HT1080 (cell line): ENCODE data around the gene MAMLD1. TPM values are rescaled to one million over a fixed set of nuclear protein-coding genes. Genes with fewer than 3 reads are reported as not detected.

Experiments
- DNase-seq: peaks from one replicate; pipeline ENCODE4 v3.0.0-alpha.2; 2015; ENCODE audit warnings: low read depth
- total RNA-seq: library from RNA; depleted of rRNA; stranded (reverse); fragments of >200 nt; shearing (Covaris generic); gene quantifications from 2 replicates; pipeline ENCODE4 v1.2.3, GENCODE V29; 2014

The MAMLD1 gene
- total RNA-seq, 1 experiment from 2014 or later = 3.0 TPM

DNA sequence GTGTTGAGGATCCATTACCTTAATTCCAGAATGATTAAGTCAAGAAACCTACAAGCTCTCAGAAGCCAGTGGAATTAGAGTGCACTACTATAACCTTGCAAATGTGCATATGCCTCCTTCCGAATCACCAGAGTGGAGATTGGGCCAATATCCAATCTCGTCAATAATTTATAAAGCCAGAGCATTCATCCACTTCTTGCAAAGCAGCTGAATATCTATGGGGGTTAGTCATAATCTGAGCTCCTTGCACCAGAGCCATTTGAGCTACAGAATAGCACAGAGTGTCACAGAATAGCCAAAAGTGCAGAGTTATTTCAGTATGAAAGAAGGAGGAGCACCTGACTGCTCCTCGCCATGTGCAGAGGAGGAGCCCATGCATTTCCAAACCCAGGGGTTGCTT is 136.1 kb downstream of the MAMLD1 start:
- DNase-seq = no peak

DNA sequence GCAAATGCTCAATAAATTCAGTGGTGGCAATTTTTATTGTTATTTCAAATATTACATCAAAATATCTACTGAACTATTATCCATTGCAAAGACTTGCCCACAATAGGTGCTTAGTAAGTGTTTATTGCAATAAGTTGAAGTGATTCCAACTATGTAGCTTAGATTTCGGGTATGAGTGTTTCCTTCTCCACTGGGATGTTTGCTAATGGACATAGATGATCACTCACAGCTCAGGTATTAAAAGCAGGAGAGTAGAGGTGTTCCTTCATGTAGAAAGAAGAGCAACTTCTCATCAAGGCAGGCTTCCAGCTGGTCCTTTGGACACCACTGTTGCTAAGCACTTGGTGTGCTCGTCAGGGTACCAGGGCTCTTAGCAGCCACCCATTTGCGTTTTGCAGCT is 139.0 kb downstream of the MAMLD1 start:
- DNase-seq = no peak

DNA sequence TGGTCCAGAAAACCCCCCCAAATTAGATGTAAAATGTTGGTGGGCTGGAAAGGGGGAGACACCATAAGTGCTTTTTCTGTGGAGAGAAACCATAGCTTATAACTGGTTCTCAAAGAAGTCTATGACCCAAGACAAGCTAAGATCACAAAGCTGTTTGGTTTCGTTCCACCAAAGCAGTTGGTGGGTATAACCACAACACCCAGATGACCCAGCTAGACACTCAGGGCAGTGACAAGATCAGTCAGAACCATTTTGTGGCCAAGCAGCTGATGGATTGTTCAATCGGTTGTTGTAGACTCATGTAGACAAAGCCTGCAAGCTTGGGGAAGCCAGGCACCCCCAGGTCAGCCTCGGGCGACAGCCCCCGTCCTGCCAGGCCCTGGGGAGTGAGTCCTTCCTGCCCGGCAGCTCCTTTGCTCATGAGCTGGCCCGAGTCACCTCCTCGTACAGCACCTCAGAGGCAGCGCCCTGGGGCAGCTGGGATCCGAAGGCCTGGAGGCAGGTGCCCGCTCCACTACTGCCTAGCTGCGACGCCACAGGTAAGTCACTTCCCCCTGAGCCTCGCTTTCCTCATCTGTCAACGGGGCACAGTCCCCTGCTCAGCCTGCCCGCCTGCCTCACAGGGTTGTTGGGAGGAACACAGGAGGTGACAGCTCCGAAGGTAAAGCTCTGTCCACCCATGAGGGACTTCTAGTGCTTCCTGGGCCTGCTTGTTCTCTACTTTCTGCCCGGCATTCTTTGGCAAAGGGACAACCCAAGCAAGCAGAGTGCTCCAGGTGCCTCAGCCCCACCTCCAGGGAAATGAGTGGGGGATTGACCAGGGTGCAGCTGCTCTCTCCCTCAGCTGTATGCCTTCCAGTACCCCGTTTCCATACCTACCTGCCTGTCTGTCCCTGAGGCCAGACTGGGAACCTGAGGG is 140.1 kb downstream of the MAMLD1 start:
- DNase-seq = no peak

DNA sequence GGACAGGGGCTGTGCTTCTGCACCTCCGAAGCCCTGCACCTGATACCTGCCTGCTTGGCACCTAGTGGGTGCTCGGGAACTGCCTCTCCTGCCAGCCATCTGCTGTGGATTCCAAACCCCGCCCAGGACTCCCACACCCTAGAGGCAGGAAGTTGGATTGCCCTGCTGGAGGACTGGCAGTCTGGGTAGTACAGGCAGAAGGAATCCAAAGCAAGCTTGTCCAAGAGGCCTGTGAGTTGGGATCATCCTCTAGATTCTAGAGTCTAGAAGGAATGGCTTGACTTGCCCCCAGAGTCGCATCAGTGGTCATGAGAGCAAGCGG is 140.7 kb downstream of the MAMLD1 start:
- no peak for DNase-seq

DNA sequence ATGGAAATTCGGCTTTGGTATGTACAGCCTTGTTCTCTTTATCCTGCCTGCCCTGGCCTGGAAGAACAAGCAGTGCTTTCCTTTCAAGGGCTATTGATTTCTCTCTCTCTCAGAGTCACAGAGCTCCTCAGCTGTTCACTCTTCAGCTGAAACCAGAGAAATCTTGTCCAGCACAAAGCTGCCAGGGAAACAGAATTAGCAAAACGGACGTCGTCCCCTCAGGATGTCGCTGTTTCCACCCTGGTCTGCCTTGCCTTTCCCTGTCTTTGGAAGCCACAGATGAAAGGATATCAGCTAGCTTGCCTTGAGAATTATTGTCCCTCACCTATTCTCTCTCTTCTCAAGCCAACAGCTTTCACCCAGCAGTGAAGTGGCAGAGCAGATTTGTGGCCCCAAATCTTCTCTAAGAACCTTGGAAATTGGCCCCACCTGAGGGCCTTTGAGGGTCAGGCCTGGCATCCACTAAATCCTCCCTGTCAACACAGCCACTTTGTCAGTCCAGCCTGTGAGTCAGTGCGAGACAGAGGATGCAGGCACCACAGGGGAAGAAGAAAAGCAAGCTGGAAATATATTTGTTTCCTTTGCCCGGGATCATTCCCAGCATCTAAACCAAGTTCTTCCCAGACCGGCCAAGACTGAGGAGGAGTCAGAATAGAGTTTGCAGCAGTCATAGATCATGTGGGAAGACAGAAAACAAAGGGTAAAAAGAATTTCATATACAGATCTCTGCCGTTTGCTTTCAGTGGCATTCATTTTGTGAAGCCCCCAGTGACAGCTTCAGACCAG is 141.5 kb downstream of the MAMLD1 start:
- DNase-seq = peak; percentile 77

DNA sequence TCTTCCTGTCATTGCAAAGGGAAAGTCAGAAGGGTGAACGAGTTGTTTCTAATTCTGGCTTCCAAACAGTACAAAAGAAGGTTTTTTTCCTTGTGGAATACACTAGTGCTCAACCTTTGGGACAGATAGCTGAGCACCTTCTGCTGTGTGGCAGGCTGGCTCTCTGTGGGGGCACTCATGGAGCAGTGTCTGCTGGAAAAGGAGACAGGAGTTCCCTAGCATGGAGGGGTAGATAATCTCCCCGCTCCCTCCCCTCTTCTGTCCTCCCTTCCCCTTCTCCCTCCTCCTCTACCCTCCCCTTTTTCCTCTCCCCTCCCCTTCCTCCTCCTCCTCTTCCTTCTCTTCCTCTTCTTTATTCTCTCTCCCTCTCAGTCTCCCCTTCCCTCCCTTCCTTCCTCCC is 142.9 kb downstream of the MAMLD1 start:
- no peak for DNase-seq

DNA sequence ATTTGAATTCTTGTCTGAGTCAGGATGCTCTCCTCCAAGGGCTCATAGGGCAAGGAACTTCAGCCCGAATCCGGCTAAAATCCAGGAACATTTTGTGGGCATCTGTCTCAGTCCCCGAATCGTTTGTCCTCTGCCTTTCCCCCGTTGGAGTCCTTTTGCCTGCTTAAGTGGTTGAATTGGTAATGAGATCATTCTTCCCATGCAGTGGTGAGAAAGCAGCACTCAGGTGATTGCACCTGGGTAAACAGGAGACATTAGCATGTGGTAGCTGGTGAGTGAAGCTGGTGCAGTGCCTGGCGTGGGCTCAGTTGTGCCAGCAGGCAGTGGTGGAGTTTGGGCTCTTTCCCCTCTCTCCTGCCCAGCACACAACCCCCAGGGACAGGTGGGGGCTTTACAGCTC is 143.4 kb downstream of the MAMLD1 start:
- no peak for DNase-seq

DNA sequence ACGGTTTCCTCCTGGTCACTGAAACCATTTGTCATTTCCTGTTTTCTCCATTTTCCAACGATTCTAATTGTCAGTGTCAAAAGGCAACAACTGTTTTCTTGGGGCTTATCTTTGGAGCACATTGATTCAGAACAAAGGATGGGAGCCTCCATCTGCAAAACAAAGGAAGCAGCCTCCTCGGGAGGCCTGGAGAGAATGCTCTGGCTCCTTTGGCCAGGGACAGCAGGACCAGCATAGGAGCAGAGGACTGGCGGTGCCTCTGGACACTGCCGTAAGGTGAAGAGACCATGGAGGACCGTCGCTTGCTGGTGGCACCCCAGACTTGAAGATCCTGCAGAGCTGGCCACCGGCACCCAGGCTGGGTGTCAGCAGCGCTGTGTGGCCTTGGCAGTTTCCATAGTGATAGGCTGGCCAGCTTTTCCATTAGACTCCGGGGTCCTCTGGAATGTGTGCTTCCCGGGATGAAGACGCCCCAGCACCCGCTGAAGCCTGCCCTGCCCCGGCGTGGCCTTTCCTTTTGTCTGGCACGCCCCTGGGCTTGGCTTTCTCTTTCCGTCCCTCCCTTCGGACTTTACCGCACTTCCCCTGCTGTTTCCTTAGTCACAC is 144.2 kb downstream of the MAMLD1 start:
- no peak for DNase-seq

DNA sequence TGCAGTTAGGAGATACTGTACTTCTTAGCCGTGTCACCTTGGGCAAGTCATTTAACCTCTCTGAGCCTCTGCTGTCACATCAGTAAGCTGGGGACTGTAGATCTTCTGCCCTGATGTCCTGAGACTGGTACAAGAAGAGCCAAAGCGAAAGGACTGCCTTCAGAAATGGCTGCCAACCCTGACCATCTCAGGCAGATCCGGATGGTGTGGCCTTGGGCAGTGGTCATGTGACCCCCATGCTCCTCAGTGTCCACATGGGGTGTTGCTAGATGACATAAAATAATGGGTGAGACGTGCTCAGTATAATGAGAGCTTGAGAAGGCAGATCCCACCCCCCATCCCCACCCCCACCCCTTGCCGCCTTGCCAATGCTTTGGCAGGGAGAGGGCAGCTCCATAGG is 144.9 kb downstream of the MAMLD1 start:
- DNase-seq = no peak

DNA sequence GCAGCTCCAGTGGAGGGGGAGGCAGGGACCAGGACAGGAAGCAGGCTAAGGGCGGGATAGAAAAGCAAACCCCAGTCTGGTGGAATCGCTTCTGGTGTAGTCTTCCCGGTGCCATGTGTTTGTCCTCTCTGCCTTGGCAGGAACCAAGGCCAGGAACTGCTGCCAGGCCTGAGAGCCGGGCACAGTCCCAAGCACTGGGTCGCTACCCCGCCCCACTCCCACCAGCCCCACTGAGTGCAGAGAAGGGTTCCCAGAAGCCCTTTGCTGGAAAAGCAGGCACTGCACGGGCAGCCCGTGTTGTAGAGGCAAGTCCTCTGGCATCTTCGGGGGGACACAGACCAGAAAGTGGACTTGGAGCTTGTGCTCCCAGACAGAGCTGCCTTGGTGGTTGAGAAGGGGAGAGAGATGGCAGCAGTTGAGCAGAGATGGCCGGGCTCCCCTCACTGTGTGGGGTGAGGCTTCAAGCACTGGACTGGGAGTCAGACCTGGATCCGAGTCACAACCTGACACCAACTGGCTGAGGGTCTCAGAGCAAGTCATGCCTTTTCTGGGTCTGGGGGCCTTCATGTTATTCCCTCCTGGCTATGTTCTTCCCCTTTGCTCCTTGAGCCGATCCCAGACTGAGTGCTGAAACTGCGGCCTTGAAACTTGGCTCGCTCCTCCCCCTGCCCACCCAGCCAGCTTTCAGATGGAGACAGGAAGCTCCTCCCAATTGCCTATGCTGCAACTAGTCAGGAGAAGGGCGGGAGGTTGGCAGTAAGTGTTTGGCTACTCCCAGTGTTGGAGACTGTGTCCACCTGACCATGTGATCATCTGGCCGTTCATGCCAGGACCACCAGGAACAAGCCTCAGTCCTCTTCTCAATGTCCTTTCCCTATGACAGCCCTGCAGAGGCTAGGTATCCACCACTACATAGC is 145.6 kb downstream of the MAMLD1 start:
- DNase-seq = no peak

DNA sequence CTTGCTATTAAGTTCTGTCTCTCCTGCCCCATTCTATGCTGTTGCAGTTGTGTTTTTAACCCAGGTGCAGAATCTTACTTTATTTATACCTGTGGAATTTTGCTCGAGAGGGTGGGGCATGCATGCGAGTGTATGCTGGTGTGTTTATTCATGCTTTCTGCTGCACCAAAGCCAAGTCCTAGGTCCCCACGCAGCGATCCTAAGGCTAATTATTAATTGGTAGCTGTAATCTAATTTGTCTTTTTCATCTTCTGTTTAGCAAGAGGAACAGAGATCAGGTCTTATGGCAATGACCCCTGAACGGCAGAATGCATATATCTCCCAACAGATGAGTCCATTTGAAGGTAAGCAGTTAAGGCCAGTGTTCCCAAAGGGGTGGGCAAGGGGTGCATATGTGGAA is 146.6 kb downstream of the MAMLD1 start:
- DNase-seq = no peak

DNA sequence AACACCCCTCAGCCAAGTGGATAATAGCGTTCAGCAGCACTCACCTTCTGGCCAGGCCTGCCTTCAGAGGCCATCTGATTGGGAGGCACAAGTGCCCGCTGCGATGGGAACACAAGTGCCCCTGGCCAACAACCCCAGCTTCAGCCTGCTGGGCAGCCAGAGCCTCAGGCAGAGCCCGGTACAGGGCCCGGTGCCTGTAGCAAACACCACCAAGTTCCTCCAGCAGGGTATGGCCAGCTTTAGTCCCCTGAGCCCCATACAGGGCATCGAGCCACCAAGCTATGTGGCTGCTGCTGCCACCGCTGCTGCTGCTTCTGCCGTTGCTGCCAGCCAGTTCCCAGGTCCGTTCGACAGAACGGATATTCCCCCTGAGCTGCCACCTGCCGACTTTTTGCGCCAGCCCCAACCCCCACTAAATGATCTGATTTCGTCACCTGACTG is 149.4 kb downstream of the MAMLD1 start:
- DNase-seq = no peak

DNA sequence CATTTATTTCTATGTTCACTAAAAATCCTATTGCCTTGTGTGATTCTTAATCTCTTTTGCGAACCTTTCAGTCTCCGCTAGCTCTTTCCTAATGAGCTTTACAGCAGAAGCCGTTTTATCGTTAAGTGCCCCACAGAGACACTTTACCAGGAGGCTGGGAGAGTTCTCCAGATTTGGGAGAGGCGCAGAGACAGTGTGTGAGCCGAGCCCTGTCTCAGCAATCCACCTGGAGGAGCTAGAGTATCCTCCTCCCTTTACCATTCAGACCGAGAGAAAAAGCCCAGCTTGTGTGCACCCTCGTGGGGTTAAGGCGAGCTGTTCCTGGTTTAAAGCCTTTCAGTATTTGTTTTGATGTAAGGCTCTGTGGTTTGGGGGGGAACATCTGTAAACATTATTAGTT is 150.4 kb downstream of the MAMLD1 start:
- no peak for DNase-seq

DNA sequence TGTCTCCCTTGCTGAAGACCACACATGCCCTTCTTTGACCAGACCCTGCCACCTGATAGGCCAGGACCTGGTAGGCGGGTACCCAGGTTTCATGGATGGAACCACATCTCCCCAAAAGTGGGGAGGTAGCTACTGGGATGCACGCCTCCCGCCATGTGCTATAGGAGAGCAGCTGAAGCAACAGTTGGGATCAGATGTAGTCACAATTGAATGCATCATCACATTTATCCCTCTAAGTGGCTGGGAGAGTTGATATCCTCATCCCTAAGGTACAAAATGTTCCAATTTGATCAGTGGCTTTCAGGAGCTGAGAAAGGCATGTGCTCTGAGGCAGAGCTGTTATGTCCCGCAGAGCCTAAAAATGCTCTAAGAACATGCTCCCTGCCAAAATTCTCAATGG is 151.3 kb downstream of the MAMLD1 start:
- DNase-seq = no peak

DNA sequence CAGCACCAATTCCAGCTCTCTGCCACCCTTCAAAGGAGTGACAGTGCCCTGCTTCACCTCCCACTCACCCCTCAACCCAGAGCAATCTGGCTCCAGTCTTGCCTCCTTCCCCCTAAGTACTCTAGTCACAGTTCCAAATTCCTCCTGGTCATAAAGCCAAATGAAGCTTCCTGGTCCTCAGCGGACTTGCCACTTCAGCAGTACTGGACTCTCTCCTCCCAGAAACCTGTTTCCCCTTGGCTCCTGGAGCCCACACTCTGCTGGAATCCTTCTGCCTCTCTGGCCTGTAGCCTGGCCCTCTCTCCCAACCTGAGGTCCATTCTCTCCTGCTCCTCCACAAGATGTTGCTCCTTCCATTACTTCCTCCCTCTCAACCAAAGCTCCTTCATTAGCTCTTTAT is 152.7 kb downstream of the MAMLD1 start:
- DNase-seq = no peak

DNA sequence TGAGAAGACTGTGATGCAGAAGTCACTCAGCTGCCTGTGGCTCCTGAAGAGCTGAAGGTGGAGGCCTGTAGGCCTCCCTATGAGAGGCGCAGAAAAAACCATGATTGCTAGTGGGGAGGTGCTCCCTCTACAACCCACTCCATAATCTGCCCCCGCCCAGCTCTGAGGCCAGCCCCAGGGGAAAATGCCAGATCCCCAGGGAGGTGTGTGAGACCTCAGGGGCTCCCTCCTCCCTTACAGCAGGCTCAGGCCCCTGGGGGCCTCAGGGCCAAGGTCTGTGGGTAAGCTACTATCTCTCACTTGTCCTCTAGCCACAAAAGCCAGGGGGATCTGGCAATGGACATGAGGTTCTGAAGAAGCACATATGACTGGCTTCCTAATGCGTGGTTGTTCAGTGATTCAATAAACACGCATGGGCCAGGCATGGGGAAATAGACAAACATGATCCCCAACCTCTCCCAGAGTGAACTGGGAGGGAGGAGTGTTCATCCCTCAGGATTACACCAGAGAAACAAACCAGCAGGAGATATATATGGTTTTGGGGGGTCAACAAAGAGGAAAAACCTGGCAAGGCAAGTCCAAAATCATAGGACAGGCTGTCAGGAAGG is 154.3 kb downstream of the MAMLD1 start:
- no peak for DNase-seq

DNA sequence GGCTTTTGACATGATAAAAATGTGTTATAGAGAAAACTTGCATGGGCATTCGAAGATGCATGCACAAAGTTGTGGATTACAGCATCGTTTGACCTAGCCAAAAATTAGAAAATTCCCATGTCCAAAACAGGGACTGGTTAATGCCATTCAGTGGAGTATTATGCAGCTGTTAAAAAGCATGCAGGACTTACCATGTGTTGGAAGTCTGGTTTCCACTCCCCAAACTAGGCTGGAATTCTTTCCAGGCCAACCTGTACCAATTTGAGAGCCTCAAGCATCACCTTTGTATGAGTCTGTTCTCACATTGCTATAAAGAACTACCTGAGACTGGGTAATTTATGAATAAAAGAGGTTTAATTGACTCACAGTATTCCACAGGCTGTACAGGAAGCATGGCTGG is 159.4 kb downstream of the MAMLD1 start:
- DNase-seq = no peak

DNA sequence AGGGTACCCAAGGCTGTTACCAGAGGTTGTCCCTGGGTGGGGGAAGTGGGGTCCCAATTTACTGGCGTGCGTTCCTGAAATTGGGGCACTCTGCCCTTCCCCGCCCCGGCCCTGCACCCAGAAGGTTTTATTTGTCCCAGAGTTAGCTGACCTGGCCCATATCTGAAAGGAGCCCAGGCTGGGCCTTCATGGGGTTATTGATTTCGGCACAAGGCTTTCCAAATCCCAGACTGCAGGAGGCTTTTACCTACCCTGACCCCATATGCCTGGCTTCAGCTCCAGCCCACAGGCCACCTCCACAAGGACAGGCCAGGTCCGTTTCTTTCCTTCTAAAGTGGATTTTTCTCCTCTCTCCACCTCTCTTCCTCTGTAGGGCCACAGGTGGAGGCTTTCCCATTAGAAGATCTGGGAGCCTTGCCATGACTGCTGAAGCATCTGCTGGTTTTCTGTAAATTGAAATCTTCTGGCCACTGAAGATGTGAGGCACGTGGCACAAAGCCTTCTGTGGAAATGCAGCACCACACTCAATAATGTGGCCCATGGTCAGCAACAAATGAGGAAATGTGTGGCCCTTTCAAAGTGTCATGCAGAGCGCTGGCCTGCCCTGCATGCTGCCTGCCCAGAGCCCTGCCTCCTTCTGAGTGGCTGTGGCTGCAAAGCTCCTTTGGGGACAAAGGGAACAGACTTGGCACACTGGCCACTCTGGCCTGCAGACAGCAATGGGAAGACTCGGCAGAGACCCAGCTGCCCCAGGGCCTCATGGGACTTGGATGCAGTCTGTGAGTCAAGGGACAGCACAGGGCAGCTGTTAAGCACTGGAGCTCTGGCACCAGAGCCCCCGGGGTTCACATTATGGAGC is 162.2 kb downstream of the MAMLD1 start:
- DNase-seq = no peak

DNA sequence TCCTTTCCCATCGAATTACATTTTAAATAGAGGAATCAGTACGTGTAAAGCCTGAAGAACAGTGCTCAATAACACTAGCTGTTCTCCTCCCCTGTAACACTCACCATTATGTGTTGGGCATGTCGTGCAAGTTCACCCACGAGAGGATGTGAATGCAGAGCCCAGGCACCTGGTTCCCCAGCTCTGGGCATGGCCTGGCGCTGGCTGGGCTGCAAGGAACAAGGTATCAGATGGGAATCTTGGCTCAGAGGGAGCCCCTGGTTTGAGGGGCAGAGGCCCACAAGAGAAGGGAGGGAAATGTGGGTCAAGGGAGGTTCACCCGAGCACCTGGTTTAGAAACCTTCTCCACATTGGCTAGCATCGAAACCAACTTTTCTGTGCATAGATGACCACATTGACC is 163.6 kb downstream of the MAMLD1 start:
- DNase-seq = no peak

DNA sequence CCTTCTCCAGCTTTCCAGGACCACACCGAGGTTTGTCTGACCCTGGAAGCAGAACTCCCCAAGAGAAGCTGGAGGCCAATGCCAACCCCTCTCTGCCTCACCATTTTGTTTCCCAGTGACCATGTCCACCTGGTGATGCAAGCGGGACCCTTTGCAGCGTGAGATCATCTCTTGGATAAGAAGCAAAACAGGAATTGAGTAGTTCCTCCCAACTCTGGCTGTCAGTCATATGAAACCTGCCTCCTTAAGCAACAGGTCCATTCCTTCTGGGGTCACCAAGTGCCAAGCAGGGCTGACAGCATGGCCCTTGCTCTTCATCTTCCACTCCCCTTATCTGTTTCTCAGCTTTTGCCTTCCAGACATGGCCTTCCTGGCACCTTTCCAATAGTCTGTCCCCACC is 164.0 kb downstream of the MAMLD1 start:
- DNase-seq = no peak
